Pancreas (tissue), 10 donors: ENCODE measurements around the gene SULT1E1. TPM values are rescaled to one million over a fixed set of nuclear protein-coding genes. Genes with fewer than 3 reads are reported as not detected.

ENCODE experiments used
- ATAC-seq, 4 donors: fragments of 200-7000 bp; cut with Tn5 transposase; one replicate each; pipeline versions ENCODE4 v1.8.0 to v1.9.1; 2020; ENCODE audit warnings: mild to moderate bottlenecking in 4 of 4, moderate library complexity in 4 of 4
- DNase-seq, 6 donors: peaks; one replicate each; pipeline ENCODE4 v3.0.0-alpha.2; 2020
- FAIRE-seq: peaks from 2 replicates; lab custom pipeline; 2012; peaks lifted over from hg19 to GRCh38; lab: Jason Lieb, UNC
- H3K27ac ChIP-seq, 4 donors: fragments of 200-600 bp; sonication (generic); 1 replicate in 3 of 4; 2 replicates in 1 of 4; pipeline versions ENCODE4 v1.5.0 to v1.8.0; 2020
- H3K27me3 ChIP-seq, 4 donors: fragments of 200-600 bp; one replicate each; pipeline ENCODE4 v1.8.0; 2021
- H3K36me3 ChIP-seq, 3 donors: fragments of 200-600 bp; sonication (generic) in 1 of 3; one replicate each; pipeline versions ENCODE4 v1.5.0 to v1.8.0; 2020 to 2021
- H3K4me1 ChIP-seq, 3 donors: fragments of 200-600 bp; one replicate each; pipeline ENCODE4 v1.8.0; 2021
- H3K4me3 ChIP-seq, 4 donors: fragments of 200-600 bp; sonication (generic) in 2 of 4; one replicate each; pipeline versions ENCODE4 v1.5.0 to v1.8.0; 2020 to 2021
- H3K9me3 ChIP-seq, 4 donors: fragments of 200-600 bp; one replicate each; pipeline ENCODE4 v1.8.0; 2021
- CTCF ChIP-seq, 4 donors: fragments of 200-600 bp; sonication (generic) in 3 of 4; IDR thresholded peaks; one replicate each; pipeline versions ENCODE4 v1.5.0 to v1.8.0; 2021; ENCODE audit warnings: antibody characterized with exemption in 4 of 4
- WGBS, 2 donors: extraction: QIAGEN DNeasy Blood & Tissue Kit; methylation state at CpG; one replicate each; pipeline ENCODE4 v1.1.7; 2013; 5-methylcytosine and 5-hydroxymethylcytosine counted together
- intact Hi-C, 3 donors: fragments of 100-400 bp; cut with DNase I; formaldehyde crosslinking; loops; one replicate each; pipeline versions ENCODE4 v1.11.1 to v1.14.2; 2022
- polyA plus RNA-seq, 2 donors: library from polyadenylated mRNA; stranded (reverse); fragments of 200-250 nt; gene quantifications; one replicate each; pipeline ENCODE4 v1.2.3, GENCODE V29; 2013
- total RNA-seq, 6 donors: library from RNA; stranded (reverse); fragmentation: NEBNext Ultra II Directional in 4 of 6; extraction: Animal tissue kit (Norgen Biotek cat#: 25700) in 4 of 6; gene quantifications; one replicate each; pipeline versions ENCODE4 v1.2.1 to v1.2.4, GENCODE V29; 2021 to 2023
- donor health status: healthy with polysubstance abuse.
- donor health status: DM: no; HTN: no; CAD: no; lungs with moderate emphysema.
- donor health status: DM: no; HTN: no; CAD: no.
- donor health status: control.
- donor health status: control.
- donor health status: Bipolar disorder and iron deficiency.
- donor health status: DM: yes; HTN: yes; CAD: no.
- donor health status: DM: no; HTN: no; CAD: no.
- donor health status: DM: no; HTN: no; CAD: no.
- donor health status: DM: yes; HTN: yes; CAD: no.

The SULT1E1 gene
- total and polyA plus RNA-seq, 8 donors = 0.13 to 0.37 TPM; not detected in 6

DNA sequence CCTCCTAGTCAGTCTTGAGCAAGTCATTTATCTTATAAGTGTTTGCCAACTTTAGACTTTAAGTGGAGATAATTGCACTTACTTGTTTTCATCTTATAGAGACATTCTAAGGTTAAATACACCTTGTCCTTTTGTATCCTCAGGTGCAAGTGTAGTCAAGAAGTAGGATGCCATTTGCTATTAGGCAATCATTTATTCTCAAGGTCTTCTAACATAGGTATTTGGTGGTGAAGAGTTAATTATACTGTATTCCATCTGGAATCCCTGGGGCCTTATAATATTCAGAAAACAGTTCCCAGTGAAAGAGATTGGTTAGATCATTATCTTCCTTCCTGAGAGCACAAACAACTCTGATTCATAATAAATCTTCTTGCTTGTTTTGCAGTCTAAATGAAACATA, 23.7 kb downstream of the SULT1E1 start:
- FAIRE-seq (no peak), DNase-seq (no peak), ATAC-seq (no peak)
- no peak for TF ChIP-seq CTCF (IDR thresholded peaks at IDR 0.05)
- Histone ChIP-seq H3K27me3 (no peaks in the 10 kb centered on the region), H3K4me1 (peaks cover 16 to 25% (median 19%) of the 10 kb centered on the region in 3 donors), H3K4me3 (no peak overlapping the region), H3K9me3 (no peaks in the 10 kb centered on the region), H3K36me3 (no peaks in the 10 kb centered on the region), H3K27ac (no peak overlapping the region)
- intact Hi-C loops = no loop called here

GRCh38 chr4:69835766-69836165, 24.2 kb downstream of the SULT1E1 start:
- ATAC-seq = no peak
- no peak overlapping the region for H3K4me3 ChIP-seq
- intact Hi-C loops = no loop called here
- H3K36me3 ChIP-seq = no peaks in the 10 kb centered on the region
- H3K27ac ChIP-seq = no peak overlapping the region
- no peak for DNase-seq
- H3K4me1 ChIP-seq = peaks cover 16 to 30% (median 25%) of the 10 kb centered on the region in 3 donors
- no peak for TF ChIP-seq CTCF (IDR thresholded peaks at IDR 0.05)
- no peaks in the 10 kb centered on the region for H3K27me3 ChIP-seq
- no peak for FAIRE-seq
- no peaks in the 10 kb centered on the region for H3K9me3 ChIP-seq
- 96 to 97% methylated on average over 1 of the region's 1 CpG for WGBS, 2 donors

- no peak for TF ChIP-seq CTCF (IDR thresholded peaks at IDR 0.05)
- DNase-seq (no peak), ATAC-seq (no peak), FAIRE-seq (no peak)
- Histone ChIP-seq H3K27me3 (no peaks in the 10 kb centered on the region), H3K9me3 (no peaks in the 10 kb centered on the region), H3K36me3 (no peaks in the 10 kb centered on the region), H3K27ac (peak overlapping the region in 1 of 4 donors; percentile 61), H3K4me1 (peaks cover 16 to 35% (median 30%) of the 10 kb centered on the region in 3 donors), H3K4me3 (no peak overlapping the region)
- intact Hi-C loops = no loop called here
- WGBS, 2 donors = 78 to 85% methylated on average over 1 of the region's 1 CpG
Measured at GRCh38 chr4:69833251-69833650, 26.7 kb downstream of the SULT1E1 start.

DNA sequence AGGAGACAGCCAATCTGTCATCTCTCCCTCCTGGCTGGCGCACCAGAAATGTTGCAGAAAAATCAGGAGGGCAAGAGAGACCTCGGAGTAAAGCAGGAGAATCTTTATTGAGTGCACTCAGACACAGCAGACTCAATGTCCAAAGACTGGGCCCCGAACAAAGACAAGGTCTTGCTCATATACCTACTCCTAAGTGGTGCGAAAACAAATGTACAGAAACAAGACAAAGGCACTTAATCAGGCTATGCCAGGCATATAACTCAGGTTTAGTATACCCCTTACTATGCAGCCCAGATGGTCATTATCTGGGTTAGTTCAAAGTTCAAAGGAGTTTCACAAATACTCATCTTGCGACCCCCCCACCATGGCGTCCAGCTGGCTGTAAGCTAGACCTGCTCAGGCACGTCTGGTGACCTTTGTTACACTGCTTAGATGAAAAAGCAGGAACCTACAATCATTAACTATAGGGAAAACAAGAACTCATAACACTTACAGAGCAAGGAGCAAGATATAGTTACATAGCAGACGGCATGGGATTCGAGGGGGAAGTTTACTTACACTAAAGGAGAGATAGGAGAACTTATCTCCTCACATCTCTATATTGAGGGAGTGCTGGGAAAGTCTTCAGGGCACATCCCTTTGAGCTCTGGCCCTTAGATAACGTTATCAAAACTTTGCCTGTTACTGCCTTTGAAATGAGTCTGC, 27.5 kb downstream of the SULT1E1 start:
- TF ChIP-seq CTCF (IDR thresholded peaks at IDR 0.05) = no peak
- Histone ChIP-seq H3K9me3 (no peaks in the 10 kb centered on the region), H3K4me3 (no peak overlapping the region), H3K27ac (peak overlapping the region in 3 of 4 donors; percentile 7 to 66 (median 61)), H3K27me3 (no peaks in the 10 kb centered on the region), H3K36me3 (no peaks in the 10 kb centered on the region), H3K4me1 (peaks cover 16 to 35% (median 30%) of the 10 kb centered on the region in 3 donors)
- intact Hi-C loops = no loop called here
- FAIRE-seq (peak; percentile 53), ATAC-seq (peak; percentile 73 to 86 (median 82)), DNase-seq (peak in 3 of 6 donors; percentile 27 to 58 (median 43))
- WGBS, 2 donors = 37% methylated on average over 10 of the region's 10 CpGs
